Activated CD8-positive, alpha-beta memory T cell treated with anti-CD3 and anti-CD28 coated beads for 4 hours (primary cell): ENCODE data around the gene HOXA4.

Source experiments
- DNase-seq, 2 donors: peaks; one replicate each; pipeline ENCODE4 v3.0.0-alpha.2; 2020; ENCODE audit warnings: low read depth in 2 of 2

HOXA4 gene

DNA sequence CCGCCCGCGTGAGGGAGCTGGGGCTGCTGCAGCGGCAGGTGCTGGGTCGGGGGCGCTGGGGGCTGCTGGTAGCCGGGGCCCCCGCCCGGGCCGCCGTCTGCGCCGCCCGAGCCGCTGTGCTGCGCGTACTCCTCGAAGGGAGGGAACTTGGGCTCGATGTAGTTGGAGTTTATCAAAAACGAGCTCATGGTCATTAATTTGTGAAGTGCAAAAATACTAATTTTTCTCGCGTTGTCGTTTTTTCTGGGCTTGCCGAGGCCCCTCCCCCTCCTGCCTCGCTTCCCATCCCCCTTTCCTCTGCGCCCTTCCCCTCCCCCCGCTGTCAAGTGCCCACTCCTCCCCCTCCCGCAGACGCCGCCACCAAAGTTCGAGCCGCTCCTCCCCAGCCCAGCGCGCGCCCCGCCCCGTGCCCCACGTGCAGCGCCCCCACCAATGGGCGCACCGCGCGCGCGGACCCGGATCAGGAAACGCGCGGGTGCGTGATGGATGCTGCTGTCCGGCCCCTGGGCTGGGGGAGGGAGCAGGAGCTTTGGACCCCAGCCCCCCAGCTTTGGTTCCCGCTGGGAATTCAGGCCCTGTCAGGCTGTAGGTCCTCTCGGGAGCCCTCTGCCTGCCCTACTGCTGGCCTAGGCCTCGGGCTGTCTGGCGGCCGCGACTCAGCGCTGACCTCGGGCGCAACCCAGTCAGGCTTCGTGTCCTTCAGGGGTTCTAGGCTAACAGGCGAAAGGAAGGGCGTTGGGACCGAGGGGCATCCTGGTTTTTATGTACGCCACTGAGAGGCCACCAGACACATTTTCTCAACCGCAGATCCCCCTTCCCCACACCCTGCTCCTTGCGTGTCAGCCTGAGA lies at the start of gene HOXA4:
TSS of gene HOXA4 (minus strand) at position 218 of the 850 bp plus-strand sequence. CDS start at position 194, 24 bp downstream.
- peak; percentile 39 to 54 for DNase-seq

DNA sequence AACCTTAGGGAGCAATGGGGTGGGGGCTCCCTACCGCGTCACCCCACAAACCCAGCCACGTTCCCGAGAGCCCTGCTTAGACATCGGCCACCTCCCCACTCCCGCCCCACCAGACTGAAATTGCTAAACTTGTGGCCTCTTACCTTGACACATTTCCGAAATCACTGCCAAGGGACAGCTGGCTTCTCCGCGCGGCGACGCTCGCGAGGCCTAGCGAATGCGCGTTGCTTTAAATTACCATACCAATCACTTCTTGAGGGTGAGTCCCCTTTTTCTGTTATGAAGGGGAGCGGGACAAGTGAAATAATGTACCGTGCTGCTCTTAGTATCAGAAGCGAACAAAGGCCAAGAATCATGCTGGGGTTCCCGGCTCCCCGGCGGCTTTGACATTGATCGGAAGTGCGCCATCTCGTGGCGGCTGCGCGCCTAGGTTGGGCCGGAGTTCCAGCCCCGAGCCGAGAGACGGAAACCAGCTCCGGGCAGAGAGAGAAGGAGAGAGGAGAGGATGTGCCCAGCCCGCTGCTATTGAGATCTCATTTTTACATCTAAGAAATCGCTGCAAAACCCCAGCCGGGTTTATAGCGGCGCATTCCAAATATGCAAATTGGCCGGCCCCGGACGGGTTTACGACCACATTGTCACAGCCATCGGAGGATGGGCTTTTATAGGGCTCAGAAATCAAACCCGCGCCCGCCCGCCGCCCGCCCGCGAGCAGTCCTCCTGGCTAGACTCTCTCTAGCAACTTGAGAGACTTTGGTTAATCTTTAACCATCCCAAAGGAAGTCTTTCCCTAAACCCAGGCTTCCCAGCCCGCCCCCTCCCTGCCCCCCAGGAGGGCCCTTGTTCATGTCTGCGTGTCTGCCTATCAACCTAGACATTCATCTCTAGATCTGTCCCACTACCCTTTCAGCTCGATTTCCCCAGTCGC lies 49.2 kb upstream of the HOXA4 start:
- DNase-seq = peak in 1 of 2 donors; percentile 22

DNA sequence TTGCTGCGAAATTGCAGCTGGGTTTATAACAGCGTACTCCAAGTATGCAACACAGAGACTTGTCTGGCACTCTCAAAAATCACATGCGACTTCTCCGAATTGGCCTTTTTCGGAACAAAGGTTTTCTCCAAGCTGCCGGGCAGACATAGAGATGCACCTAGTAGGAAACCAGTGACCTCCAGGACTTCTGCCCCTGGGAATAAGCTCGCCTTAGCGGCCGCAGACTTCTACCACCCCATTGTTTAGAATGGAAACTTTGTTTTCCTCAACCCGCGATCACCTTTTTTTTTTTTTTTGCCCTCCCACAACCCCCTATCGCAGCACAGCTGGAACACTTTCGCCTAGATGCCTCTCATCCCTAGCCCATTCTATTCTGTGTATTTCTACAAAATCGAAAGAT lies 48.5 kb upstream of the HOXA4 start:
- no peak for DNase-seq

DNA sequence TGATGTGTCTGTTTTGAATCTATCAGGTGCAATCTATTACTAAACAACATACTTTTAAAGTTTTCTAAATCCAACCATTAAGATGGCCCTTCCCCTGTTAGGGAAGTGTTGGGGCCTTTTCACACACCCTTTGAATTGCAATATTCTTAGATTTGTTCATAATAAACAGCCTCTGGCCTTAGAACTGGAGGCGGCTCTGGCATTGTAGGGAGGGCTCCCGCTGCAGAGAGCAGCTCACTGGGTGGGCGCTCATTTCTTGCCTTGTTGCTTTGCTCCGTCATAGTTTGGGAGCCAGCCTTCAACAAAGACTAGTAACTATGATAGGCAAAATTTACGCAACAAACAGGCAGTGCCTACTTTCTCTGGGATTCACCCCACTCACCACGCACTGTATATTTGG lies 47.8 kb upstream of the HOXA4 start:
- DNase-seq = no peak

DNA sequence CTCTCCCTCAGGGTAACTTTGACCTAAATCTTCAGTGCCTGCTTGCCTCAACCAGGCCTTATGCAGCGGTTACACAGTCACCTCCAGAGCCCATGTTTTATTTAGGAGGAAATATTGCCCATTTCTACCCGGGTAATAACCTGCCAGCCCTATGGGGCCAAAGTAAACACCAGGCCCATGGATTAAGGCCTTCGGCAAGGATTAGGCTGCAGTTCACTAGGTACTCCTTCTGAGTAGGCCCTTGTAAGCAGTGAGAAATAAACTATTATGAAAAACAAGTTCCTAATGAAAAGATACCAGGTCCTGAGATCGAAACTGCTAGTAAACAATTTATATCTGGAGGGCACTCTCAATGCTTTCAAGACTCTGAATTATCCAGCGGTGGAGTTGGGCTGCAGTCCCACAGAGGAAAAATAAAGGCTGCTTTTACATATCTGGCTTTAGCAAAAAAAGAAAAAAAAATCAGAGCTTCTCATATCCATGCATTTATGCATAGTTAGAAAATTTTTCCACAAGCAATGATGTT lies 47.3 kb upstream of the HOXA4 start:
- DNase-seq = no peak

DNA sequence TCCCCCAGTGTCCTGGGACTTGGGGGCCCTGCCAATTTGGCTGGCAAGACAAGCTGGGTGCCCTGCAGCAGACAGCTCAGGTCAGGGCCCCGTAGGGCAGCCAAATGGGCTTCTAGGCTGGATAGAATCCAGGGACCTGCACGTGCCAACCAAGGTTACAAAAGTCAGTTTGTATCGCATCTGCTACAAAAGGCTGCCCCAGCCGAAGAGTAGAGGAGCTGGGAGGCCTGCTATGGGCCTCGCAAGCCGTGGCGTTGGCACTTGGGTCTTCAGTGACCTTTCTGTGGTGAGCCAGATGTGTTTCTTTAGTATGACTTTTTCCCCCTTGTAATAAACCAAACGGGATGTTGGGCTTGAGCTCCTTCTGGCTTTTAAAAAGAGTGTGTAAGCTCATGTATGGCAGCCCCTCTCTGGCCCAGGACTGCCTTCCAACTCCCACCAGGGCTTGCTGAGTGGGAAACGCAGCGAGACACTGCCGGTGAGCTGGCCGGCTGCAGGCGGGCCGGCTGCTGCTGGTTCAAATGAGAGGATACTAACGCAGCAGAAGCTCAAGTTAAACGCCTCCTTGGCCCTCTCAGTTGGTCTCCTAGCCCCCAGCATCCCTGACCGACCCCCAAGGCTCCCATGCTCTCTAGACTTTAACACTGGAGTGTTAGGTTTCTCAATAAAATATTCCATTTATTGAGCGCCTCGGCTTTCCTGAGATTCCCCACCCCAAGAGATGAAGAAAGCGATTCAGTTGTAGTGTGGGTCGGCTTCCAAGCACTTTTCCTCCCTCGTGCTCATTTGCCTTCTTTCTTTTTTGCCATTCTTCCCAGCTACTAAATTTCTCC lies 46.6 kb upstream of the HOXA4 start:
- DNase-seq = no peak

DNA sequence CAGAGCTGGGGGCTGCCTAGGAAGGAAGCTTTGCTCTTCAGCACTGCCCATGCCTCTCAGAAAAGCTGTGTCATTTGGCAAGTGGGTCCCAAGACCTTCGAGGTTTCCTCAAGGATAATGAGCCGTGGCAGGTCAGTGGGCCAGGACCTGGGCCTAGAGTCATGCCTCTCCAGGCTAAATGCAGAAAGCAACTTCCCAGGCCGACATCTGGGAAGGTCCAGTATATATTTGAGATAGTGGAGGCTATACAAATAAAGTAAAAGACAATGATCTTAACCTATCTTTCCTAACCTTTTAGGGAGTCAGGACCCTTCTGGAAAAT lies 45.9 kb upstream of the HOXA4 start:
- DNase-seq = no peak

DNA sequence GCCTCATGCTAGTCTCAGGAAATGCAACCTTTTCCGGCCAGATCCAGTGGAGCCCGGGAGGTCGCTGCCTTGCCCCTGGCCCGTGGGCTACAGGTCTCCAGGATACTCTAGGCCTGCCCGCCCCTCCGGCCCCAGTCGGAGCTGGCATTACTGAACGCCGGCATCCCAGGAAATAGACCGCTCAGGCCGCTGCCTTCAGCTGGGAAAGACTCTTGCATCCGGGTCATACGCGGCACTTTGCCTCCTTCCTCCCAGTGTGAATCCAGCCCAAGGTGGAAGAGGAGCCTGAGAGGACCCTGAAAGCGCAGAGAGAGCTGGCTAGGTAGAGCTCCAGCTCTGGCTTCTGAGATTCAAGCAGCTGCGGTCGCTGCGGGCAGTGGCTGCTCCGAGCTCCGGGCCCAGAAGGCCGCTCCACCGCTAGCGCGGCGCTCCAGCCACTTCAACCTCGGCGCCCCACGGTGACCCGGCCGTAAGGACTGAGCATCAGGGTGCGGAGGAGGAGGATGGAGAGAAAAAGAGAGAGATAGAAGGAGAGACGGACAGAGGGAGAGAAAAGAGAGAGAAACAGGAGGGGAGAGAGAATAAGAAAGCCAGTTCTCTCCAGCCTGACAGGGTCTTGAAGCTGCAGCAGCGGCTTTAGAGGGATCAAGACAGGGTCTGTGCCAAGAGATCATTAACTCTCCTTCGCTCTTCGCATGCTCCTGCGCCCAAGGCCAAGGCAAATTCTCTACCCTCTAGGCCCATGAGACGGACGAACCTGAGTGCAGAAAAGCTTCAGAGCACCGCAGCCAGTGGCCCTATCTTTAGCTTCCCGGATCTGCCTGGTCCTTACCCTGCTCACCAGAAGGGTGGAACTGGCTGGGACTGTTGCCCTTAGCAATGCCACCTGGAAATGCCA lies 45.3 kb upstream of the HOXA4 start:
- DNase-seq = no peak

DNA sequence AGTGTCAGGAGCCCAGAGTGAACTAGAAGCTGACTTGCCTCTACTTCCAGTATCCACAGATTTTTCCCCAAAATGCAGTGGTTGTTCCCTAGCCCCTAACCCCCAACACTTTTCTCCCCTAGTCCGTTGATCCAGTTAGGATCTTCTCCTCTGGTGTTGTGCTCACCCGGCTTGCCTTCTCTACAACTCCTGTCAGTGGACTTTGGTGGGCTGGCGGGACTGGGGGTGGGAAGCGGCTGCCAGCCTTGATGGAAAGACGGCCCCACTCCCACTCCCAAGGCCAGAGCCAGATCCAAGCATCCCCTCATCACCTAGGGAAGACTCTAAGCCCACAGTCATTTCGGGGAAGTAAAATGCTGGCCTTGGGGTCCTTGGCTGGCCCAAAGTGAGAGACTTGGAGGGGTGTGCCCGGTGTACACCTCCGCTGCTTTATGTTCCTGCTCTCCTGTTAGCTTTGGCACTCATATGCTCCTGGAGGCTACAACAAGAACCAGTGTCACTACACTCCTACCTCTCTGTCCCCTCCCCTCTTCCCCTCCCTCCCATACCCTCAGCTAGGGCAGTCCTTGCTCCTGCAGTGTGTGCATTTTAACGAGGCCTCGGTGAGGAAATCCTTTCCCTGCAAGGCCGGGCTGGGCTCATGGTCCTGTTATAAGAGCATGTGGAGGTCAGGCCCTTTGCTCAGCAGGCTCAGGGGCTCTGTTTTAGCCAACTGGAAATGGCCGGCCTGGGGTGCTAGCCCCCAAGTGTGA lies 44.5 kb upstream of the HOXA4 start:
- no peak for DNase-seq

DNA sequence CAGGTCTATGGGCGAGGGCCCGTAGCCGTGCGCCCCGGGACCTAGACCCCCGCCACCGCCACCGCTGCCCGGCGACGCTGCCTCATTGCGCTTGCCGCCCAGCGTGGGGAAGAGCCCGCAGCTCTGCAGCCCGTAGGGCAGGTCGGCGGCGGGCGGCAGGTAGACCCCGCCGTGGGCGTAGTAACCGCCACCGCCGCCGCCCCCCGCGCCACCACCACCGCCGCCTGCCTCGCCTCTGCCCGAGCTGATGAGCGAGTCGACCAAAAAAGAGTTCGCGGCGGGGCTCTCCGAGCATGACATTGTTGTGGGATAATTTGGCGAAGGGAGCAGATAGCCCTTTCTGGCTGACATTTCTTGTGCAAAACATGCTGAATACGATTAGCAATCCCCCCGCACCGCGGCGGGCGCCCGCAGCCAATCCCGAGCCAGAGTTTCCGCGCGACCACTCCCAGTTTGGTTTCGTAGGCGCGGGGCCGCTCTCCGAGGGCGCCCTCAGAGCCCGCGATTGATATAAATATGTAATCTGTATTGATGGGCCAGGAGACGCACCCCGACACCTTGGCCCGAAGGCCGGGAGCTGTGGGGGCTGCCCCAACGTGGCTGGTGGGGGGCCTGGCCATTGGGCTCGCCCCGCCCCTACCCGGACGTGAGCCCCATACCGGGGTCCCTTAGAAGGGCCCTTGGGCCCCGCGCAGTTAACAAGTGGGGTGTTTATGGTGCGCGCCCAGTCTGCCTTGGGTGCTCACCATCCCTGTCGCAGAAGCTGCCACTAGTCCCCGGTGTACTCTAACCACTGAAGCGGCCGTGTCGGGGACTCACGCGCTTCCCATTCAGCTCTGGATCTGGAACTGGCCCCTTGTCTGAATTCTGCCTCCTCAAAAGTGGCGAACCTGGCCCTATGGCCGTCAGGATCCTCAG lies 43.7 kb upstream of the HOXA4 start, which contains the start of gene HOXA10:
TSS of gene HOXA10 (minus strand) at position 365 of the 918 bp plus-strand sequence. CDS start at position 351, 14 bp downstream.
- DNase-seq = no peak

DNA sequence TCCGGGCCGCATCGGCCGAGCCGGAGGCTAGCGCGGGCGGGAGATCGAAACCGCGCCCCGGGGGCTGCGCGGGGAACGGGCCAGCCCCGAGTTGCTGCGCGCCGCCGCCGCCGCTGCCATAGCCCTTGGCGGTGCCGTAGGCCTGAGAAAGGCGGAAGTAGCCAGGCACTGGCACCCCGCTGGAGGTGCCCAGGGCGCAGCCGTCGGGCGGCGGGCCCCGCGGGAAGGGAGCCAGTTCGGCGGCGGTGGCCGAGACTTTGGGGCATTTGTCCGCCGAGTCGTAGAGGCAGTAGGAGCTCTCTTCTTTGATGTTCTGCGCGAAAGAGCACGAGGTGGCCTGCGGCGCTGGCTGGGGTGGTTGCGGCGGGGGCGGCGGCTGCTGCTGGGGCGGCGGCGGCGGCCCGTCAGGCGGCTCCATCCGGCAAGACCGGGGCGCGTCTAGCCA lies 43.0 kb upstream of the HOXA4 start:
- DNase-seq = no peak

DNA sequence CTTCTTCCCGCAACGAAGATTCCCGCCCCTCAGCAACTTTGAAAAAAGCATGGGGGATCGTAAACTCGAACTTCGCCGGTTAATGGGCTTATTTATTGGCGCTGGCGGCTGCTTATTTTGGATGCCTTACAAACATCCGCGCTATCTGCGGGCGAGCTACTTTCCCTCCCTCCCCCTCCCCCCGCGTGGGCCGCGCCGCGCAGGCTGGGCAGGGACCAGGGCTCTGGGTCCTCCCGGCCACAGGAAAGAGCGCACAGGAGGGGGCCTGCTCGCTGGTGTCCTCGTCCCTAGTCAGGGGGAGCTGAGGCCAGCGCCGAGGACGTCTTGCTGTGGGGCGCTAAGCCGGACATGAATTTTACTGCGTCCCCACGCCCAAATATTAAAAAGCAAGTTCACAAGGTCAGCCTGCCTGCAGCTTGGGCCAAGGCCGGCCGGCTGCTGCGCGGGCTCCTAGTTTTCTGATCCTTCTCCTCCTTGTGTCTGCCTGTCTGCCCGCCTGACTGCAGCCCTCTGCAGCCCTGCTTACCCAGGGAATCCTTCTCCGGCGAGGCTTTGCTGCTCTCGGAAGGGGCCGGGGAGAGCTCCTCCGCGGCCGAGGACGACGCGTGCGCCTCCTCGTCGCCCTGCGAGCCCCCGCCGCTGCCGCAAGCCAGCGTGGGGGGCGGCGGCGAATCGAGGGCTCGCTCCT lies 42.4 kb upstream of the HOXA4 start:
- no peak for DNase-seq

DNA sequence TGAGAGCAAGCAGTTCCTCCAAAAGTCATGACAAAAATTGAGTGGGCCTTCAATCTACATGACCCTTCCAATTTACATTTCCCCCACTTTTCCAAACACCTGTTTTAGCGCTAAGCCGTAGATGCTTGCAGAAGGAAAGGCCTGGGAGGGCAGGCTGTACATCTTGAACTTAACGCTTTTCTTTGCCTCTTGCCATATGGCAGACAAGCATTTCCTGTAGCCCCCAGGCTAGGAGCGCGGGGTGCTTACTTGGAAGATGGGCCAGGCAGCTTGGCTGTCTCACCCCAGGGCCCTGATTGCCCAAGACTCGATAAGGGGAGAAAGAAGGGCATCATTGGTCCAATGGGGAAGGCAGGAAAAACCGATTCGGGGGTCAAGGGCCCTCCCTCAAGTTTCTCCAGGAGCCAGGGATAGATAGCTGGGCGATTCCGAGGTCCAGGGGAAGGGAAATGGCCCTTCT lies 41.8 kb upstream of the HOXA4 start:
- no peak for DNase-seq

DNA sequence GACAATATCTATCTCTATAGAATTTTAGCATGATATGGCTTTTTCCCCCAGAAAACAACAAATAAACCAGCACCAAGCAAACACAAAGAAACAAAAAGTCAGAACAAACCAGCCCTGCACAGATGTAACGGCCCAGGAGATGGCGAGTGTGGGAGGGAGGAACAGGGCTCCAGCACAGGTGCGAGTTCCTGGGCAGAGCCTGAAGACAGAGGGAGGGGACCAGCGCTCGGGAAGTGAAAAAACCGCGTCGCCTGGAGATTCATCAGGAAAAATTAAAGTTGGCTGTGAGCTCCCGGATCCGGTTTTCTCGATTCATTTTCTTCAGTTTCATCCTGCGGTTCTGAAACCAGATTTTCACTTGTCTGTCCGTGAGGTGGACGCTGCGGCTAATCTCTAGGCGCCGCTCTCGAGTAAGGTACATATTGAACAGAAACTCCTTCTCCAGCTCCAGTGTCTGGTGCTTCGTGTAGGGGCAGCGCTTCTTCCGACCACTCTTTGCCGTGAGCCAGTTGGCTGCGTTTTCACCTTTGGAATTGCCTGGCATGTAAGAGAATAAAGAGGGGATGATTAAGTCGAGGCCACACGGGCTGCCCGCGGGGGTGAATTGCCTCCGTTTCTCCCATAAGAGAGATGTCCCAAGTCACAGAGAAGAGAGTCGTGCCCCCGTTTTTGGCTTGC lies 41.2 kb upstream of the HOXA4 start:
- no peak for DNase-seq

DNA sequence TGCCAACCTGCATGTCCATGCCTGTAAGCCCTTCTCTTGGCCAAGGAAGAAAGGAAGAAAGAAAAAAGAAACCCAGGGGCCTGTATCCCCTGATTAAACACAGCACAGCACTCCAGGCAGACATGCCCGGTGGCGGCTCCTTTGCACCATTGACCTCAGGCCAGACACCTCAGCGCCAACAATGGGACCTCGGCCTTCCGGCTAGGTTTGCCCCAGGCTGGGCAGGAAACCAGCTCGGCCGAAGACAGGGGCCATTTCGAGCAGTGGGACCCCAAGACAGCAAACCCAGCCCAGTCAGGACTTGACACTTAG lies 40.7 kb upstream of the HOXA4 start:
- DNase-seq = no peak

DNA sequence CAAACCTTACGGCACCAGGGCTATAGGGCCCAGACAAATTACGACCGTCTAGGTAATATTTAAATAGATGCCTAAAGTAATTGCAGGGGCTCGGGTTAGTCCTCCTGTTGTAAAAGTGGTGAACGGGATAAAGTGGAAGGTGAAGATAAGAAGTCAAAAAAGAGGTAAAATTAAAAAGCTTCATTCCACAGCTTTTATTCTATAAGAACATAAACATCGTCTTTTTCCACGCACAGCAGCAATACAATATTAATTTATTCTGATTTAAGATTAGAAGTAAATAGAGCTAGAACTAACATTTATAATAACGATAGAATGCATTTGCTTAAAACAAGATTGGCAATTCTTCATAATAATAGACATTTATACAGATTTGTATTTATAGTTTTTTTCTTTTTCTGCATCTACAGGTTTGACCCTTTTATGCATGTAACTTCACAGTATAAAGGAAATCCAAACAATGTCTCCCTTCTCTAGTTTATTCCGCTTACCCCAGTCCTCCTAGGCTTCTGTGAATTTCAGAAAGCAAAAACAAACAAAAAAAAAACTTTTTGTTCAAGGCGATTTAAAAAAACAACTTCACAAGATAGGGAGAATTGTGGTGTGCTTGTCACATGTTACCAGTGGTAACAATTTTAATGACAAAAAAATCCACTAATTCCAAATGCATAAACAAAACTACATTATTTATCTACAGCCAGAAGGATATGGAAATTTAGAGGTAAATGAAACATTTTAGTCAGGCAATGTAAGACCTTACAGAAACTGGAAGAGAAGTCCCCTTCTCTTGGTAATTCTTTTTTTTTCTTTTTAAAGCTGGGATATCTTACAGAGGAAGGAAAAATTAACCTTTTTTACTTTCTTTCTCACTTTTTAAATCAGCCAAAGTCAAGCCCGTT lies 40.1 kb upstream of the HOXA4 start:
- no peak for DNase-seq
